H1 (cell line): ENCODE measurements around the gene DMBT1. TPM values are rescaled to one million over a fixed set of nuclear protein-coding genes. Genes with fewer than 3 reads are reported as not detected.

Source experiments
- CTCF ChIA-PET: fragments of 300-600 bp; sonication (Branson Sonifier 250); formaldehyde crosslinking; loops from one replicate; lab custom pipeline; 2021; ENCODE audit not compliant: partially characterized antibody; lab: Charles Lee
- POLR2A ChIA-PET: fragments of 300-600 bp; sonication (Branson Sonifier 250); formaldehyde crosslinking; loops from one replicate; lab custom pipeline; 2021; ENCODE audit warnings: inconsistent platforms; ENCODE audit not compliant: partially characterized antibody; lab: Charles Lee
- DNase-seq, 2 experiments: peaks; one replicate each; pipeline versions ENCODE4 v3.0.0 to v3.0.0-alpha.2; 2010 to 2022; ENCODE audit warnings: low spot score in 2 of 2, low read depth in 1 of 2, mixed read lengths in 1 of 2
- FAIRE-seq: peaks from 2 replicates; lab custom pipeline; 2011; peaks lifted over from hg19 to GRCh38; lab: Jason Lieb, UNC
- H2AFZ ChIP-seq: 2 replicates; pipeline ENCODE4 v1.8.1; 2012; ENCODE audit warnings: low read length, inconsistent platforms
- H2AK5ac ChIP-seq: 2 replicates; pipeline ENCODE4 v1.6.1; 2013; ENCODE audit warnings: low read depth, low read length
- H2BK120ac ChIP-seq: replicated peaks from 2 replicates; pipeline ENCODE3; 2013; ENCODE audit warnings: low read depth, low read length, inconsistent platforms
- H2BK12ac ChIP-seq: 2 replicates; pipeline ENCODE4 v1.6.1; 2013; ENCODE audit warnings: low read depth, low read length
- H2BK15ac ChIP-seq: 2 replicates; pipeline ENCODE4 v1.6.1; 2013; ENCODE audit warnings: low read length
- H2BK20ac ChIP-seq: 2 replicates; pipeline ENCODE4 v1.6.1; 2013; ENCODE audit warnings: low read length
- H2BK5ac ChIP-seq: 2 replicates; pipeline ENCODE4 v1.6.1; 2013; ENCODE audit warnings: low read depth, low read length
- H3K14ac ChIP-seq: 2 replicates; pipeline ENCODE4 v1.6.1; 2013; ENCODE audit warnings: inconsistent platforms; ENCODE audit not compliant: insufficient read length
- H3K18ac ChIP-seq: 2 replicates; pipeline ENCODE4 v1.6.1; 2013; ENCODE audit warnings: low read length; ENCODE audit errors: extremely low read depth
- H3K23ac ChIP-seq: 2 replicates; pipeline ENCODE4 v1.6.1; 2013; ENCODE audit warnings: inconsistent platforms; ENCODE audit not compliant: insufficient read length
- H3K23me2 ChIP-seq: 2 replicates; pipeline ENCODE4 v1.6.1; 2013; ENCODE audit warnings: low read depth, low read length
- H3K27ac ChIP-seq: 2 replicates; pipeline ENCODE4 v1.6.1; 2011; ENCODE audit warnings: low read depth, low read length, inconsistent platforms
- H3K27me3 ChIP-seq, 4 experiments: replicated peaks in 1 of 4; 1 replicate in 1 of 4; 2 replicates in 3 of 4; pipeline versions ENCODE4 v1.6.1 to v1.8.1; 2011 to 2013; ENCODE audit warnings: low read length in 3 of 4, mild to moderate bottlenecking in 3 of 4, inconsistent platforms in 2 of 4, mixed read lengths in 2 of 4, moderate library complexity in 1 of 4; ENCODE audit not compliant: control insufficient read depth in 3 of 4, insufficient read depth in 3 of 4; ENCODE audit errors: extremely low read depth in 1 of 4
- H3K36me3 ChIP-seq, 4 experiments: 2 replicates each; pipeline versions ENCODE4 v1.6.1 to v1.8.1; 2011 to 2013; ENCODE audit warnings: mild to moderate bottlenecking in 4 of 4, low read length in 3 of 4, moderate library complexity in 2 of 4, control low read depth in 1 of 4, inconsistent platforms in 1 of 4; ENCODE audit not compliant: insufficient read depth in 4 of 4, control insufficient read depth in 2 of 4
- H3K4ac ChIP-seq: replicated peaks from 2 replicates; pipeline ENCODE3; 2013; ENCODE audit warnings: low read length, low read depth, mixed read lengths, inconsistent platforms; ENCODE audit not compliant: insufficient read length
- H3K4me1 ChIP-seq, 4 experiments: replicated peaks in 1 of 4; 1 replicate in 1 of 4; 2 replicates in 3 of 4; pipeline versions ENCODE4 v1.6.1 to v1.8.1; 2011 to 2013; ENCODE audit warnings: low read length in 3 of 4, inconsistent platforms in 2 of 4, mixed read lengths in 1 of 4; ENCODE audit not compliant: insufficient read depth in 4 of 4, control insufficient read depth in 3 of 4
- H3K4me2 ChIP-seq, 2 experiments: 2 replicates each; pipeline versions ENCODE4 v1.6.1 to v1.8.1; 2011 to 2013; ENCODE audit warnings: low read depth in 2 of 2, low read length in 2 of 2, control low read depth in 1 of 2, inconsistent platforms in 1 of 2, mild to moderate bottlenecking in 1 of 2; ENCODE audit not compliant: insufficient read depth in 1 of 2
- H3K4me3 ChIP-seq, 4 experiments: fragments of 200-600, 300-600 bp in 1 of 4; sonication (generic), shearing (Covaris generic), sonication (Bioruptor Twin) in 1 of 4; 2 replicates each; pipeline versions ENCODE4 v1.5.1 to v1.8.1; 2011 to 2016; ENCODE audit warnings: low read length in 4 of 4, low read depth in 3 of 4, control low read depth in 2 of 4, inconsistent platforms in 2 of 4, mild to moderate bottlenecking in 2 of 4, mixed read lengths in 1 of 4, moderate library complexity in 1 of 4; ENCODE audit not compliant: insufficient read depth in 2 of 4; ENCODE audit errors: extremely low read depth in 1 of 4
- H3K56ac ChIP-seq: replicated peaks from 2 replicates; pipeline ENCODE3; 2013; ENCODE audit warnings: low read depth, mild to moderate bottlenecking, mixed read lengths, low read length, inconsistent platforms; ENCODE audit not compliant: insufficient read length
- H3K79me1 ChIP-seq: 2 replicates; pipeline ENCODE4 v1.6.1; 2013; ENCODE audit warnings: low read depth, low read length, control low read depth
- H3K79me2 ChIP-seq, 2 experiments: 2 replicates each; pipeline versions ENCODE4 v1.6.1 to v1.8.1; 2012 to 2013; ENCODE audit warnings: low read length in 2 of 2, mild to moderate bottlenecking in 2 of 2, inconsistent platforms in 1 of 2; ENCODE audit not compliant: insufficient read depth in 2 of 2, control insufficient read depth in 1 of 2
- H3K9ac ChIP-seq, 4 experiments: replicated peaks in 1 of 4; 1 replicate in 1 of 4; 2 replicates in 3 of 4; pipeline versions ENCODE4 v1.6.1 to v1.8.1; 2011 to 2013; ENCODE audit warnings: low read depth in 3 of 4, low read length in 3 of 4, control low read depth in 2 of 4, mild to moderate bottlenecking in 2 of 4, moderate library complexity in 2 of 4, inconsistent platforms in 1 of 4; ENCODE audit errors: extremely low read depth in 1 of 4
- H3K9me3 ChIP-seq, 2 experiments: 2 replicates each; pipeline versions ENCODE4 v1.6.1 to v1.8.1; 2012 to 2013; ENCODE audit warnings: mild to moderate bottlenecking in 2 of 2, moderate library complexity in 2 of 2, control low read depth in 1 of 2, inconsistent platforms in 1 of 2, low read depth in 1 of 2, low read length in 1 of 2, mixed read lengths in 1 of 2; ENCODE audit not compliant: insufficient read depth in 2 of 2
- H4K20me1 ChIP-seq, 2 experiments: replicated peaks in 1 of 2; 2 replicates each; pipeline versions ENCODE3 to v1.8.1; 2011 to 2013; ENCODE audit warnings: inconsistent platforms in 2 of 2, low read length in 2 of 2, mild to moderate bottlenecking in 1 of 2; ENCODE audit not compliant: insufficient read depth in 2 of 2, control insufficient read depth in 1 of 2
- H4K5ac ChIP-seq: 2 replicates; pipeline ENCODE4 v1.6.1; 2013; ENCODE audit warnings: low read length, low read depth, mixed read lengths, inconsistent platforms; ENCODE audit not compliant: insufficient read length
- H4K8ac ChIP-seq: 2 replicates; pipeline ENCODE4 v1.8.0; 2013; ENCODE audit warnings: mild to moderate bottlenecking, moderate library complexity, low read length, inconsistent platforms; ENCODE audit not compliant: insufficient read depth; ENCODE audit errors: extremely low read depth
- H4K91ac ChIP-seq: replicated peaks from 2 replicates; pipeline ENCODE3; 2013; ENCODE audit warnings: low read length, mixed read lengths, inconsistent platforms; ENCODE audit not compliant: insufficient read length
- CHD1 ChIP-seq: IDR thresholded peaks from 2 replicates; pipeline ENCODE4 v1.6.1; 2012; ENCODE audit warnings: low read depth, low read length, improper control_type of control experiment
- EGR1 ChIP-seq: IDR thresholded peaks from 2 replicates; pipeline ENCODE4 v1.6.1; 2011; ENCODE audit warnings: low read depth, low read length, borderline replicate concordance
- MAFK ChIP-seq: IDR thresholded peaks from 2 replicates; pipeline ENCODE4 v1.6.1; 2012; ENCODE audit warnings: low read depth, mild to moderate bottlenecking, improper control_type of control experiment, low read length
- POLR2A ChIP-seq, 2 experiments: IDR thresholded peaks; 1 replicate in 1 of 2; 2 replicates in 1 of 2; pipeline ENCODE4 v1.6.1; 2011; ENCODE audit warnings: low read depth in 2 of 2, low read length in 2 of 2, mild to moderate bottlenecking in 2 of 2; ENCODE audit errors: control extremely low read depth in 1 of 2
- YY1 ChIP-seq: IDR thresholded peaks from 2 replicates; pipeline ENCODE4 v1.6.1; 2011; ENCODE audit warnings: low read depth, mild to moderate bottlenecking, low read length
- WGBS, 2 experiments: shearing (Covaris generic) in 1 of 2; methylation state at CpG; one replicate each; pipeline versions ENCODE4 v1.1.6 to v1.1.7; 2013 to 2015; ENCODE audit warnings: low lambda C conversion rate in 2 of 2, mixed read lengths in 2 of 2, inconsistent platforms in 1 of 2, low coverage in 1 of 2, missing lambda C conversion rate in 1 of 2; ENCODE audit not compliant: insufficient replicate concordance in 2 of 2, insufficient coverage in 1 of 2, insufficient read length in 1 of 2; ENCODE audit errors: extremely low coverage in 1 of 2, missing lambda C conversion rate in 1 of 2; 5-methylcytosine and 5-hydroxymethylcytosine counted together
- polyA plus RNA-seq, 7 experiments: library from polyadenylated mRNA; depleted of rRNA in 3 of 7; stranded (reverse) in 5 of 7; unstranded in 2 of 7; fragments of >200 nt in 5 of 7; fragments of 200-250 nt in 2 of 7; gene quantifications; 1 replicate in 5 of 7; 2 replicates in 1 of 7; 4 replicates in 1 of 7; pipeline versions ENCODE4 v1.2.1 to v1.2.3, GENCODE V29; 2011 to 2013; ENCODE audit warnings: missing spikeins in 2 of 7, mixed read lengths in 2 of 7
- total RNA-seq: library from RNA; stranded (reverse); fragmentation: NEBNext Ultra II Directional; extraction: Animal tissue kit (Norgen Biotek cat#: 25700); gene quantifications from 2 replicates; pipeline ENCODE4 v1.2.1, GENCODE V29; 2021

Gene DMBT1
- total and polyA plus RNA-seq, 2 of the 8 experiments (the other 6 are each of a cell fraction or from before 2014, with no cell fraction given) = 0.03 TPM; not detected in 1

GRCh38 chr10:122636953-122637352 is 76.4 kb downstream of the DMBT1 start:
- H3K9me3 ChIP-seq = no peaks in the 10 kb centered on the region
- no peaks in the 10 kb centered on the region for H3K79me1 ChIP-seq
- H2BK15ac ChIP-seq = no peak overlapping the region
- H3K14ac ChIP-seq = no peak overlapping the region
- FAIRE-seq = no peak
- no peak overlapping the region for H2BK5ac ChIP-seq
- no peak overlapping the region for H2AFZ ChIP-seq
- no peak for DNase-seq
- H3K4me3 ChIP-seq = no peak overlapping the region
- WGBS, 2 experiments = 92% methylated on average over 7 of the region's 7 CpGs; no CpG with 5 or more reads in 1 of the 2 experiments
- H4K20me1 ChIP-seq = no peaks in the 10 kb centered on the region
- H2BK120ac ChIP-seq = no peak overlapping the region
- H3K27me3 ChIP-seq = no peaks in the 10 kb centered on the region
- no peak overlapping the region for H2BK12ac ChIP-seq
- no peaks in the 10 kb centered on the region for H3K4me1 ChIP-seq
- H3K56ac ChIP-seq = no peak overlapping the region
- no peaks in the 10 kb centered on the region for H3K36me3 ChIP-seq
- no peak overlapping the region for H2AK5ac ChIP-seq
- H3K23me2 ChIP-seq = no peaks in the 10 kb centered on the region
- CTCF ChIA-PET = interaction anchor here (5.4 kb wide), 1 partner anchor 12 kb away, joined by 42 read pairs; no protein-coding TSS in a partner anchor
- no peak overlapping the region for H4K5ac ChIP-seq
- H3K4me2 ChIP-seq = no peak overlapping the region
- no peak overlapping the region; the same call in 1 of the 2 replicates for H3K18ac ChIP-seq
- POLR2A ChIA-PET = no interaction called here
- no peak overlapping the region for H3K27ac ChIP-seq
- no peak overlapping the region for H3K23ac ChIP-seq
- no peak overlapping the region for H4K8ac ChIP-seq
- no peak overlapping the region for H2BK20ac ChIP-seq
- H4K91ac ChIP-seq = no peak overlapping the region
- no peaks in the 10 kb centered on the region for H3K79me2 ChIP-seq
- no peak overlapping the region for H3K9ac ChIP-seq
- H3K4ac ChIP-seq = no peak overlapping the region
- TF ChIP-seq CHD1 = no peak
- TF ChIP-seq MAFK = no peak
- TF ChIP-seq EGR1 = no peak
- no peak for TF ChIP-seq POLR2A (IDR thresholded peaks at IDR 0.05; ENCODE audit: control extremely low read depth in 1 of 2, low read depth in 2 of 2, low read length in 2 of 2)
- no peak for TF ChIP-seq YY1
